Mucosa of rectum (tissue), 2 donors: ENCODE measurements around the gene RNF138.
"Not testable (repeated sequence)": the region's sequence is repeated elsewhere in the genome, so short reads cannot be mapped to it uniquely, and the experiment has no call there.

ENCODE experiments used
- H3K27ac ChIP-seq, 2 donors: one replicate each; pipeline ENCODE4 v1.7.0; 2013; ENCODE audit warnings: inconsistent platforms in 2 of 2, low read depth in 2 of 2, low read length in 2 of 2
- H3K27me3 ChIP-seq, 2 donors: one replicate each; pipeline ENCODE4 v1.7.0; 2013; ENCODE audit warnings: low read length in 2 of 2; ENCODE audit not compliant: control insufficient read depth in 2 of 2, insufficient read depth in 2 of 2
- H3K36me3 ChIP-seq, 2 donors: one replicate each; pipeline ENCODE4 v1.7.0; 2013; ENCODE audit warnings: low read length in 2 of 2; ENCODE audit not compliant: control insufficient read depth in 2 of 2, insufficient read depth in 2 of 2
- H3K4me1 ChIP-seq, 2 donors: one replicate each; pipeline ENCODE4 v1.7.0; 2013; ENCODE audit warnings: low read length in 2 of 2, mild to moderate bottlenecking in 1 of 2; ENCODE audit not compliant: control insufficient read depth in 2 of 2, insufficient read depth in 2 of 2
- H3K4me3 ChIP-seq, 2 donors: one replicate each; pipeline ENCODE4 v1.7.0; 2013; ENCODE audit warnings: low read length in 2 of 2
- H3K9ac ChIP-seq, 2 donors: one replicate each; pipeline ENCODE4 v1.7.0; 2013; ENCODE audit warnings: low read length in 2 of 2, low read depth in 1 of 2, mild to moderate bottlenecking in 1 of 2
- H3K9me3 ChIP-seq, 2 donors: one replicate each; pipeline ENCODE4 v1.7.0; 2013; ENCODE audit warnings: low read length in 2 of 2; ENCODE audit not compliant: control insufficient read depth in 2 of 2
- donor health status: healthy.
- donor health status: Normal muscosa, but diverticular disease.

The RNF138 gene

GRCh38 chr18:32074206-32074605 lies 17.5 kb upstream of the RNF138 start:
- Histone ChIP-seq H3K27ac (no peak overlapping the region), H3K4me1 (no peaks in the 10 kb centered on the region), H3K36me3 (peaks cover 3 to 7% of the 10 kb centered on the region in 2 donors), H3K4me3 (no peak overlapping the region), H3K27me3 (no peaks in the 10 kb centered on the region), H3K9me3 (no peaks in the 10 kb centered on the region), H3K9ac (no peak overlapping the region)

- Histone ChIP-seq H3K9me3 (no peaks in the 10 kb centered on the region), H3K9ac (no peak overlapping the region), H3K36me3 (peaks cover 3% of the 10 kb centered on the region in 2 donors), H3K27ac (no peak overlapping the region), H3K27me3 (no peaks in the 10 kb centered on the region), H3K4me3 (no peak overlapping the region), H3K4me1 (no peaks in the 10 kb centered on the region)
Observed at GRCh38 chr18:32078845-32079244, 12.8 kb upstream of the RNF138 start.

- Histone ChIP-seq H3K27ac (no peak overlapping the region), H3K36me3 (no peaks in the 10 kb centered on the region), H3K27me3 (no peaks in the 10 kb centered on the region), H3K4me1 (peaks cover 6 to 10% of the 10 kb centered on the region in 2 donors), H3K9me3 (no peaks in the 10 kb centered on the region), H3K9ac (no peak overlapping the region), H3K4me3 (no peak overlapping the region)
Observed at GRCh38 chr18:32081881-32082280, 9.8 kb upstream of the RNF138 start.

DNA sequence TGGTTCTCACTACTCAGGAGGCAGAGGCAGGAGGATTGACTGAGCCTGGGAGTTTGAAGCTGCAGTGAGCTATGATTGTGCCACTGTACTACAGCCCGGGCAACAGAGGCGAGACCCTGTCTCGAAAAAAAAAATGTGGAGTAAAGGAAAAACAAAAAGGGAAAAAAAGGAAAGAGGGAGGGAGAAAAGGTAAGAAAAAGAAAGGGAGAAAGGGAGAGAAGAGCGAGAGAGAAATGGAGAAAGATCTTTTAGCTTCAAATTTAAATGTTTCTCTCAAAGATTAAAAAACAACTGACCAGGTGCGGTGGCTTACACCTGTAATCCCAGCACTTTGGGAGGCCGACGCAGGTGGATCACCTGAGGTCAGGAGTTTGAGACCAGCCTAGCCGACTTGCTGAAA lies 7.9 kb upstream of the RNF138 start:
- Histone ChIP-seq H3K27me3 (no peaks in the 10 kb centered on the region), H3K9me3 (no peaks in the 10 kb centered on the region), H3K4me3 (no peak overlapping the region), H3K4me1 (peaks cover 6 to 10% of the 10 kb centered on the region in 2 donors), H3K9ac (no peak overlapping the region), H3K27ac (no peak overlapping the region), H3K36me3 (no peaks in the 10 kb centered on the region)

- H3K4me3 ChIP-seq = no peak overlapping the region
- H3K4me1 ChIP-seq = peaks cover 11 to 14% of the 10 kb centered on the region in 2 donors
- H3K27ac ChIP-seq = no peak overlapping the region
- H3K9ac ChIP-seq = no peak overlapping the region
- H3K27me3 ChIP-seq = no peaks in the 10 kb centered on the region
- H3K36me3 ChIP-seq = no peaks in the 10 kb centered on the region
- no peaks in the 10 kb centered on the region for H3K9me3 ChIP-seq
Observed at GRCh38 chr18:32086881-32087280, 4.8 kb upstream of the RNF138 start.

DNA sequence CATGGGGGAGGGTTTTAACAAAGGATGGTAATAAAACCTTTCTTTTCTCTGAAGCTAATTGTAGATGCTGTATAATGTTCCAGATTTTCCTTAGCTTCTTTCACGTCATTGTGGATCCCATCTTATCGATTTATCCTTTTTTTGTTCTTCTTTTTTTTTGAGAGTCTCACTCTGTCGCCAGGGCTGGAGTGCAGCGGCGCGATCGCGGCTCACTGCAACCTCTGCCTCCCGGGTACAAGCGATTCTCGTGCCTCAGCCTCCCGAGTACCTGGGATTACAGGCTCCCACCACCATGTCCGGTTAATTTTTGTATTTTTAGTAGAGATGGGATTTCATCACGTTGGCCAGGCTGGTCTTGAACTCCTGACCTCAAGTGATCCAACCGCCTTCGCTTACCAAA lies 843 bp upstream of the RNF138 start:
- H3K9me3 ChIP-seq, H3K27me3 ChIP-seq, H3K36me3 ChIP-seq, H3K27ac ChIP-seq, H3K9ac ChIP-seq, H3K4me3 ChIP-seq: not testable (repeated sequence)
- peaks cover 6 to 14% of the 10 kb centered on the region in 2 donors for H3K4me1 ChIP-seq

GRCh38 chr18:32091325-32091723 lies 350 bp upstream of the RNF138 start:
- no peaks in the 10 kb centered on the region for H3K9me3 ChIP-seq
- H3K9ac ChIP-seq = peak overlapping the region; percentile 94 to 97
- peak overlapping the region; percentile 99 to 100 for H3K27ac ChIP-seq
- peaks cover 4 to 14% of the 10 kb centered on the region in 2 donors for H3K4me1 ChIP-seq
- no peaks in the 10 kb centered on the region for H3K27me3 ChIP-seq
- H3K4me3 ChIP-seq = peak overlapping the region; percentile 76 to 80
- H3K36me3 ChIP-seq = peaks cover 6% of the 10 kb centered on the region in 2 donors

- H3K9ac ChIP-seq = peak overlapping the region; percentile 92 to 97
- H3K27ac ChIP-seq = peak overlapping the region; percentile 99 to 100
- H3K4me3 ChIP-seq = peak overlapping the region; percentile 76 to 88
- H3K4me1 ChIP-seq = peaks cover 6 to 14% of the 10 kb centered on the region in 2 donors
- peaks cover 6 to 8% of the 10 kb centered on the region in 2 donors for H3K36me3 ChIP-seq
- H3K9me3 ChIP-seq = no peaks in the 10 kb centered on the region
- no peaks in the 10 kb centered on the region for H3K27me3 ChIP-seq
Observed at GRCh38 chr18:32092422-32093101, 888 bp downstream of the RNF138 start.

GRCh38 chr18:32093102-32093511 lies 1.4 kb downstream of the RNF138 start:
- H3K4me1 ChIP-seq = peaks cover 6 to 14% of the 10 kb centered on the region in 2 donors
- H3K27me3 ChIP-seq = no peaks in the 10 kb centered on the region
- peak overlapping the region; percentile 96 to 100 for H3K27ac ChIP-seq
- H3K9me3 ChIP-seq = no peaks in the 10 kb centered on the region
- H3K9ac ChIP-seq = peak overlapping the region; percentile 92 to 95
- peaks cover 6 to 8% of the 10 kb centered on the region in 2 donors for H3K36me3 ChIP-seq
- H3K4me3 ChIP-seq = peak overlapping the region; percentile 74 to 88

DNA sequence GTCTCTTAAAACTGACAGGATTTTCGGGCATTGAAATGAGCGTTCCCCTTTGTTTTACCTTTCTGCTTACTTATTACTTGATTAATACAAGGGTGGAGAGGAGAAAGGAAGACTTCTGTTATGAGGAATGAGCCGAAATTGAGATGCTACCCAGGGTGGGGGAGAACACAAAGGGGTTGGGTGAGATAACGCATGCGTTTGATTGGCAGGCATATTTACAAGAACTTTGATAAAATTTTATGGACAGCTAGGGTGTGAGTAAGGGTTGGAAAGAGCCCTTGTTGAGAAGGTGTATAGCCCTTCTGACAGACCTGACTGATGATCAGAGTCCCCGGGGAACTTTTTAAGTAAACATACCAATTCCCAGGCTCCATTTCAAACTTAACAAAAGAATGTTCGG lies 1.8 kb downstream of the RNF138 start:
- no peaks in the 10 kb centered on the region for H3K27me3 ChIP-seq
- H3K9ac ChIP-seq = peak overlapping the region; percentile 92 to 95
- peak overlapping the region; percentile 96 to 100 for H3K27ac ChIP-seq
- H3K4me1 ChIP-seq = peaks cover 6 to 14% of the 10 kb centered on the region in 2 donors
- peak overlapping the region; percentile 74 to 88 for H3K4me3 ChIP-seq
- no peaks in the 10 kb centered on the region for H3K9me3 ChIP-seq
- H3K36me3 ChIP-seq = peaks cover 6 to 8% of the 10 kb centered on the region in 2 donors
